ENCODE data around the gene TEAD4. TPM values are rescaled to one million over a fixed set of nuclear protein-coding genes. Genes with fewer than 3 reads are reported as not detected.
A peak's percentile ranks its signal among the peaks of the same experiment; 100 is the strongest.

TEAD4 gene
- 96.2 and 97.8 TPM in 2 replicates for total RNA-seq (2022)
- percentile 84 among the genes with signal in this experiment for Bru-seq, nascent RNA
- BruChase-seq, experiment 1, labeled RNA remaining after a 2-hour chase = percentile 83 among the genes with signal in this experiment
- percentile 85 among the genes with signal in this experiment for BruChase-seq, experiment 2, labeled RNA remaining after a 6-hour chase
- long read RNA-seq, transcript TEAD4-202 (13 exons, 1,690 nt) = major isoform, 52 of 129 reads
- long read RNA-seq, partial matches to known transcripts = 58 of 129 reads
- long read RNA-seq, other reads (novel, unspliced or antisense) = 14 of 129 reads

GRCh38 chr12:2959192-2959504 is at the start of gene TEAD4:
TSS of gene TEAD4 (plus strand) at chr12:2959397.
- no TSS peak for BruUV-seq (replicated peaks)
- H3K36me3 Mint-ChIP-seq (ENCODE audit: insufficient read depth, unreplicated experiment) = peaks cover 59% of the 10 kb centered on the region

GRCh38 chr12:2912216-2912575 is 47.0 kb upstream of the TEAD4 start:
- Histone ChIP-seq H3K36me3 (ENCODE audit: control insufficient read depth, insufficient read depth, low read length) (peaks cover 1% of the 10 kb centered on the region; the same call in 1 of the 2 replicates), H3K27me3 (replicated peaks; ENCODE audit: control insufficient read depth, insufficient read depth, low read length) (no peaks in the 10 kb centered on the region), H3K4me1 (no peaks in the 10 kb centered on the region), H3K9me3 (no peaks in the 10 kb centered on the region), H3K4me3 (ENCODE audit: low read depth, low read length) (no peak overlapping the region)
- intact Hi-C loops (cut with micrococcal nuclease; ENCODE audit: unreplicated experiment) = no loop called here
- Mint-ChIP-seq H3K36me3 (ENCODE audit: insufficient read depth, unreplicated experiment) (peaks cover 50% of the 10 kb centered on the region), H3K4me1 (ENCODE audit: low read depth, unreplicated experiment) (peaks cover 7% of the 10 kb centered on the region), H3K27me3 (ENCODE audit: insufficient read depth, unreplicated experiment) (no peaks in the 10 kb centered on the region), H3K27ac (ENCODE audit: unreplicated experiment) (no peak overlapping the region), H3K4me3 (ENCODE audit: unreplicated experiment) (no peak overlapping the region), H3K9me3 (ENCODE audit: unreplicated experiment) (no peaks in the 10 kb centered on the region)
- ChIA-PET CTCF (interaction anchor here (0.9 kb wide), 1 partner anchor 26 kb away, joined by 14 read pairs; no protein-coding TSS in a partner anchor), POLR2A (no interaction called here)
- BruUV-seq (replicated peaks) = no TSS peak
- no peak for TF ChIP-seq CTCF (IDR thresholded peaks at IDR 0.05; ENCODE audit: insufficient read depth in 1 of 2, low read depth in 1 of 2, low read length in 1 of 2, severe bottlenecking in 1 of 2, unreplicated experiment in 1 of 2)
- no peak for DNase-seq

More at GRCh38 chr12:2959192-2959504, at the start of gene TEAD4:
- peaks cover 46% of the 10 kb centered on the region for H3K4me1 Mint-ChIP-seq (ENCODE audit: low read depth, unreplicated experiment)
- peaks cover 36% of the 10 kb centered on the region for H3K4me1 ChIP-seq
- H3K27me3 ChIP-seq (replicated peaks; ENCODE audit: control insufficient read depth, insufficient read depth, low read length) = no peaks in the 10 kb centered on the region
- H3K4me3 Mint-ChIP-seq (ENCODE audit: unreplicated experiment) = peak within 1 kb of the TSS; percentile 87
- no peaks in the 10 kb centered on the region for H3K36me3 ChIP-seq (ENCODE audit: control insufficient read depth, insufficient read depth, low read length)
- ChIA-PET POLR2A (interaction anchor here (0.5 to 1.7 kb wide), 6 partner anchors 9 to 85 kb away, joined by 3 to 9 read pairs (median 4); partner anchors contain the start of gene TULP3), CTCF (no interaction called here)
- DNase-seq = peak; percentile 98 to 99
- H3K9me3 ChIP-seq = no peaks in the 10 kb centered on the region
- H3K27ac Mint-ChIP-seq (ENCODE audit: unreplicated experiment) = peak within 1 kb of the TSS; percentile 89
- H3K9me3 Mint-ChIP-seq (ENCODE audit: unreplicated experiment) = no peaks in the 10 kb centered on the region
- peak within 1 kb of the TSS; percentile 94 for H3K4me3 ChIP-seq (ENCODE audit: low read depth, low read length)
- intact Hi-C loops (cut with micrococcal nuclease; ENCODE audit: unreplicated experiment) = loop anchor here (2.0 kb wide), 1 partner anchor 68 kb away; the partner anchor contains the start of gene TULP3
- no peaks in the 10 kb centered on the region for H3K27me3 Mint-ChIP-seq (ENCODE audit: insufficient read depth, unreplicated experiment)
- TF ChIP-seq CTCF (IDR thresholded peaks at IDR 0.05; ENCODE audit: insufficient read depth in 1 of 2, low read depth in 1 of 2, low read length in 1 of 2, severe bottlenecking in 1 of 2, unreplicated experiment in 1 of 2) = no peak

GRCh38 chr12:2919249-2919648 is 39.9 kb upstream of the TEAD4 start:
- ChIA-PET POLR2A (no interaction called here), CTCF (no interaction called here)
- Mint-ChIP-seq H3K4me1 (ENCODE audit: low read depth, unreplicated experiment) (no peaks in the 10 kb centered on the region), H3K4me3 (ENCODE audit: unreplicated experiment) (no peak overlapping the region), H3K27me3 (ENCODE audit: insufficient read depth, unreplicated experiment) (no peaks in the 10 kb centered on the region), H3K27ac (ENCODE audit: unreplicated experiment) (no peak overlapping the region), H3K9me3 (ENCODE audit: unreplicated experiment) (no peaks in the 10 kb centered on the region), H3K36me3 (ENCODE audit: insufficient read depth, unreplicated experiment) (peaks cover 62% of the 10 kb centered on the region)
- no peaks in the 10 kb centered on the region for H3K9me3 ChIP-seq
- H3K4me1 ChIP-seq = no peaks in the 10 kb centered on the region
- intact Hi-C loops (cut with micrococcal nuclease; ENCODE audit: unreplicated experiment) = no loop called here
- H3K27me3 ChIP-seq (replicated peaks; ENCODE audit: control insufficient read depth, insufficient read depth, low read length) = no peaks in the 10 kb centered on the region
- no peak for DNase-seq
- peaks cover 1% of the 10 kb centered on the region; the same call in 1 of the 2 replicates for H3K36me3 ChIP-seq (ENCODE audit: control insufficient read depth, insufficient read depth, low read length)
- BruUV-seq (replicated peaks) = no TSS peak
- no peak overlapping the region for H3K4me3 ChIP-seq (ENCODE audit: low read depth, low read length)
- TF ChIP-seq CTCF (IDR thresholded peaks at IDR 0.05; ENCODE audit: insufficient read depth in 1 of 2, low read depth in 1 of 2, low read length in 1 of 2, severe bottlenecking in 1 of 2, unreplicated experiment in 1 of 2) = no peak
